HG03039 (cell line): ENCODE data around the gene CXCR4.
"Not testable (repeated sequence)": the region's sequence is repeated elsewhere in the genome, so short reads cannot be mapped to it uniquely, and the experiment has no call there.

Experiments used
- ATAC-seq: cut with Tn5 transposase; IDR thresholded peaks from one replicate; pipeline ENCODE4 v1.9.1; 2021; ENCODE audit warnings: mild to moderate bottlenecking, moderate library complexity; ENCODE audit not compliant: unreplicated experiment

CXCR4 gene

DNA sequence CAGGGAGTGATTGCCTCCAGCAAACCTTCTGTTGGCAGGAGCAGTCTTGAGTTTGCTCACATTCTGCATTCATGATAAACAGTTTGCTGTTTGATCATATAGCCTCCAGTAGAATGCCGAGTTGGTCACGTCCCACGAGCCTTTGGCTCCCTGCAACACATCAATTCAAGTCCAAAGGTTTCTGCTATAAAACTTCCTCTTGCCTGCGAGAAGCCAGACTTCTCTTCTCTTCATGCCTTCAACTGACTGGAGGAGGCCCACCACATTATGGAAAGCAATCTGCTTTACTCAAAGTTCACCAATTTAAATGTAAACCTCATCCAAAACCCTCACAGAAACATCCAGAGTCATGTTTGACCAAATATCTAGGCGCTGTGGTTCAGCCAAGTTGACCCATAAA, 40.8 kb downstream of the CXCR4 start:
- ATAC-seq: no peak

DNA sequence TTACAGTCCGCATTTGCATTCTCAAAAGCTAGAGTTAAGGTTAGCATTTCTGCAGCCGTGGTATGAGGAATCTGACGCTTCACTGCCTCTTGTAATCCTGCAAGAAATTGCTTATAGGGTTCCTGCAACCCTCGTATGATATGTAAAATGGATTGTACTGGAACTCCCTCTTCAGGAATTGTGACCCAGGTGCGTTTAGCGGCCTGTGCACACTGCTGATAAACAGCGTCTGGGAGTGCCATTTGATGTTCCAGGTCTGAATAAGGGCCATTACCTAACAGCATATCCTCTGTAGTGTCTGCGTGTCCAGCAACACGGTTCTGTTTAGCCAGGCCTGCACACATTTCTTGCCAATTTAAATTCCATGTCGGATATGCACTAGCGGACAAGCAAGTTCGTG, 42.5 kb downstream of the CXCR4 start:
- no peak for ATAC-seq

DNA sequence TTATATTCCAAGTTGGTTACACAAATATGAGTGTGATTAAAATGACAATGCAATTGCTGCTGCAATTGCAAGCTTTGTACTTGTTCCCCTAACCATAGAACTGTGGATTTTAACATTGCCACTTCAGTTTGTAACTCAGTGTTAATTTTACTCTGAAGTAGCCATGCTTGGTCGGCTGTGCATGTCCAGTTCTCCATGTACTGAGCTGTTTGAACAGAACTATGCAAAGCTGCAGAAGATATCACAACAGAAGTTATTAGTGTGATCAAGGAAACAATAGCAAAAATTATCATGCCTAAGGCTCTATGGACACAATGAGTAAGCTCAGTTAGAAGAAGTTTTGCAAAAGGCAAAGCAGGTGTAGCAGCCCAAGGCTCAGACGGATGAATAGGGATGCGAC, 45.3 kb downstream of the CXCR4 start:
- ATAC-seq: no peak

DNA sequence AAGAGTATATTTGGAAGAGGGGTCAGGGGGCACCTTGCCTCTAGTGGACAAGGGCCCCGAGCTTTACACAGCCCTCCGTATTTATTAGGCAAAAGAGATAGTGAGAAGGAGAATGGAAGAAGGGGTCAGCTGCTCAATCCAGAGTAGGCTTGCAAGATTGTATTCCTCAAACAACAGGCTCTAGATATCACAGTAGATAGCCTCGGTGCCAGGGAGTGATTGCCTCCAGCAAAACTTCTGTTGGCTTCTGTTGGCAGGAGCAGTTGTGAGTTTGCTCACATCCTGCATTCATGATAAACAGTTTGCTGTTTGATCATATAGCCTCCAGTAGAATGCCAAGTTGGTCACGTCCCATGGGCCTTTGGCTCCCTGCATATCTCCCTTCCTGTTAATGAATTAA, 46.1 kb downstream of the CXCR4 start:
- ATAC-seq: not testable (repeated sequence)

DNA sequence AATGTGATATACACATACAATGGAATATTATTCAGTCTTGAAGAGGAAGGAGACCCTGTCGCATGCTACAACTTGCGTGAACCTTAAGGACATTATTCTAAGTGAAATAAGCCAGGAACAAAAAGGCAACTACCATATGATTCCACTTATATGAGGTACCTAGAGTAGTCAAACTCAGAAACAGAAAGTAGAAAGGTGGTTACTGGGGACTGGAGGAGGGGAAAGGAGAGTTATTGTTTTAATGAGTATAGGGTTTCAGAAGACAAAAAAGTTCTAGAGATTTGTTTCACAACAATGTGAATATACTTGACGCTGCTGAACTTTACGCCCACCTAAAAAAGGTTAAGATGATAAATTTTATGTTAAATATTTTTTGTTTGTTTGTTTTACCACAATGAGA, 47.0 kb downstream of the CXCR4 start:
- no peak for ATAC-seq

DNA sequence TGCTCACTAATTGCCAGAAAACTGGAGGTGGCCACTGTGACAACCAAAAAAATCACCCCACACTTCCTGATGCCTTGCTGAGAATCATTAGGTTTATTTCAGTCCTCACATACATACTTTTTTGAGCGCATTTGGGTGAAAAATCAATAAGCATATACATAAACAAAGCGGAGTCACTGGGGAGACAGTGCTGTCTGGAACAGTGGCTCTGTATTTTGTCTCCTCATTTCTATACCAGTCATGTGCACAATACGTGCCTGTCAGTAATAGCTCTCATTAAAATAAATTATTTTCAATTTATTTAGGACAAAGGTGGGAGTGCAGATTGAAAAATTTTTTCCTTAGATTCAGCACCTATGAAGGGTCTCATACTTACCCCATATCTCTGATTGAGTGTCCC, 48.2 kb downstream of the CXCR4 start:
- no peak for ATAC-seq

DNA sequence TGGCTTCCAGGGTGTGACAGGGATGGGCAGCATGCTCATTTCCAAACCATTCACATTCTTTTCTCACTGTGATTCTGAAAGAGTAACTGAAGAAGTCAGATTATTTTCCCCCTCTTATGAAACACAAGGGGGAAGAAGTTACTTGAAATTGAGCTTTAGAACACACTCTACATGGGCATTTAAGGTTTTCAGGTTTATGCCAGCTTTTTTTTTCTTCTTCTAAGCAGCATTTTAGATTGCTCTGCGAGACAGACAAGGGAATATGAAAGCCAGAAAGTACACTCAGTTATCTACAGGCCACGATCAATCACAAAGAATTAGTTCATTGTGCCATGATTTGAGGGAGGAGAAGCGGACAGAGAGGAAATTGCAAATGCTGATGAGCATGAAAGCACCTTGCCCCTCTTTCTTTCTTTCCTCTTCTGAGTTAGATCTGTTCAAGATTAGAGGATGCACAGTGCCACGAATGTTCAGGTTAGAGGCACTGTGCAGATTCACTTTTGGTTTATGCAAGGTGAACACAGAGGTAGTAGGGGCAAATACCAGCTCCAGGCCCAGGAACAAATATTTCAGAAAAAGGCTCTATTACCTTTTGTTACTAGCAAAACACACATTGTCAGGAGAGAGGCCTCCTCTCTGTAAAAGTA, 49.2 kb downstream of the CXCR4 start:
- ATAC-seq: no peak

DNA sequence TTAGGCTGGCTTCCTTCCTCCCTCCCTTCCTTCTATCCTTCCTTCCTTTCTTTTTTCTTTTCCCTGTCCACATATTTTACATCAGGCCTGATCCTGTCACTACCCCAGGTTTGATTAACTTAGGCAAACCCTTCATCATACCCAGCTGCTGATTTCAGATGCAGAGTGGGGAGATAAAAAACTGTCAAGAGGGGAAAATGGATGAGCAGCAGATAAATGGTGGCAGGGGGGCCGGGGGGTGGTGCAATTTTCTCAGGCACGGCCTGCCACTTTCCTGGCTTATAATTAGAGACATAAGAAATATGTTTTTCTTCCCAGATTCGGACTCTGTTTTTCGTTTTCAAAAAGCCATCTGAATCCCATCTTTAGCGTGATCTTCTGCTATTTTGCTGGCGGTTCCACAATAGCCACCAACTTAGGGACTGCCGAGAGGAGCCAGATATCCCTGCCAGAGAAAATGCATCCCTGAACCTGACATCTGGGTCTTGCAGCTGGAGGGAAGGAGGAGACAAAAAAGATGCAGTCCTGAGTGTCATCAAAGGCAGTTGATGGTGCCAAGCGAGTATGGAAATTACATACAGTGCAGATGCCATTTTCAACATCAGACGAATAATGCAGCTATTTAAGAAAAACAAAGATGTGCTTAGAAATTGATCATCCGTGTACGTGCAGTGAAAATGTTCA, 49.9 kb downstream of the CXCR4 start:
- ATAC-seq: no peak

DNA sequence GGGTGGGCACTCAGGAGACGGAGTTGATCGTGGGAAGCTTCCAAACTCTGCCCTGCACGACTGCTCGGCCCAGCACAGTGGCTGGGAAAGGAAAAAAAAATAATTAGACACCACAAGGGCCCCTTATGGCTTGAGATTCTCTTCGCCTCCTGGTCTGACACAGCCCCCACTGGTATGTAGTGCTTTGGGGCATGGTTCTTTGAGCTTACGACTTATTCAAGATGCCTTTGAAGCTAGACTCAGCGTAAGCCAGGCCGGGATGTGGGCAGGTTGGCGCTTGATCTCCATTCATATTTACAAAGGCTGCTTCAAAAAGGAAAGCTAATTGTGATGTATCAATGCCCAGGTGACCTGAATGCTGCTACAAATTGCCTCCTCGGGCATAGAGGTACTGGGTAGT, 50.5 kb downstream of the CXCR4 start:
- ATAC-seq: no peak

DNA sequence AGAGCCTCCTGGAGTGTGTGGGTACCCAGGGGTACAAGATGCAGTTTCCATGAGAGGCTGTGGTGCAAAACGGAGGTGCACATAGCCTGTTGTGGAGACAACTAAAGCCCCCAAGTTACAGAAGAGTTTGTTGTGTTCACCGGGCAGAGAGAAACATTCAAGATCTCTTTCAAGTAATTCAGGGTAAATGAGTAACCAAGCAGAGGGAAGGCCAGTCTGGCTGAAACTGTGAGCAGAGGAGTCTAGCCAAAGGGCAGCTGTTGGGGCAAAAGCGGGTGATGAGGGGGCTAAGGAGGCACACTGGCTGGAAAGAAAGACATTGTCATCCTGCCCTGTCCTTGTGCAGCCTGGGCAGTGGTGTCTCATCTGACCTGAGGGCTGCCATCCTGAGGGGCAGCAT, 52.0 kb downstream of the CXCR4 start:
- no peak for ATAC-seq

DNA sequence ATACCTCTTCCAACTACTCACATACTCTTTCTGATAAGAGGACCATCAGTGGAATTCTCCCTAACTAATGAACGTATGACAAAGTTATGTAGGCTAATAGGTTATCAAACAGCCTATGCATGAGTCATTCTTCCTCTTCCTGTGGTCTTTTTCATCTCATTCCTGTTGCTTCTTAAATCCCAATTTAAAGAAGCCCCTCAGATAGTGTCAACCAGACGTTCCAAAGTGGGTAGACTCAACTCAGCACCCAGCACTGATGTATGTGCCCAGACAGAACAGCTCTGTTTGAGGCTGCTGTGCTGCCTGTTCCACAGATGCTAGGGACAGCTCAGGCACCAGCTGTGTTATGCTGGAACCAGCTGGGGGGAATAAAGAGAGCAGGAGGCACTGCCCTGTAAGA, 52.6 kb downstream of the CXCR4 start:
- no peak for ATAC-seq
